ENCODE results near the gene ADA.

ADA gene

GRCh38 chr20:44581515-44581914 lies 70.0 kb downstream of the ADA start:
- Histone ChIP-seq H3K9me3 (ENCODE audit: control insufficient read depth, insufficient read depth, low read length) (no peaks in the 10 kb centered on the region), H3K36me3 (ENCODE audit: control insufficient read depth, insufficient read depth, low read length) (no peaks in the 10 kb centered on the region), H3K27ac (ENCODE audit: low read length) (no peak overlapping the region), H3K4me3 (ENCODE audit: low read length) (no peak overlapping the region), H3K27me3 (ENCODE audit: control insufficient read depth, insufficient read depth, low read length) (no peaks in the 10 kb centered on the region), H3K4me1 (ENCODE audit: control insufficient read depth, insufficient read depth, low read length) (peaks cover 5% of the 10 kb centered on the region; the same call in 1 of the 2 replicates)
- no CpG with 5 or more reads among the region's 1 CpG for WGBS (ENCODE audit: insufficient coverage, insufficient read length)
- no peak for DNase-seq (ENCODE audit: low read depth, low spot score)

GRCh38 chr20:44580581-44581268 lies 70.8 kb downstream of the ADA start:
- WGBS (ENCODE audit: insufficient coverage, insufficient read length): no CpG with 5 or more reads among the region's 9 CpGs
- no peak overlapping the region for H3K4me3 ChIP-seq (ENCODE audit: low read length)
- H3K27ac ChIP-seq (ENCODE audit: low read length): no peak overlapping the region

GRCh38 chr20:44579313-44580081 lies 72.0 kb downstream of the ADA start:
- Histone ChIP-seq H3K27ac (ENCODE audit: low read length) (no peak overlapping the region), H3K4me3 (ENCODE audit: low read length) (no peak overlapping the region), H3K4me1 (ENCODE audit: control insufficient read depth, insufficient read depth, low read length) (no peaks in the 10 kb centered on the region), H3K36me3 (ENCODE audit: control insufficient read depth, insufficient read depth, low read length) (no peaks in the 10 kb centered on the region), H3K27me3 (ENCODE audit: control insufficient read depth, insufficient read depth, low read length) (no peaks in the 10 kb centered on the region), H3K9me3 (ENCODE audit: control insufficient read depth, insufficient read depth, low read length) (no peaks in the 10 kb centered on the region)
- no CpG with 5 or more reads among the region's 8 CpGs for WGBS (ENCODE audit: insufficient coverage, insufficient read length)
- no peak for DNase-seq (ENCODE audit: low read depth, low spot score)

More at GRCh38 chr20:44580581-44581268, 70.8 kb downstream of the ADA start:
- Histone ChIP-seq H3K27me3 (ENCODE audit: control insufficient read depth, insufficient read depth, low read length) (no peaks in the 10 kb centered on the region), H3K36me3 (ENCODE audit: control insufficient read depth, insufficient read depth, low read length) (no peaks in the 10 kb centered on the region), H3K9me3 (ENCODE audit: control insufficient read depth, insufficient read depth, low read length) (no peaks in the 10 kb centered on the region), H3K4me1 (ENCODE audit: control insufficient read depth, insufficient read depth, low read length) (peaks cover 5% of the 10 kb centered on the region; the same call in 1 of the 2 replicates)
- no peak for DNase-seq (ENCODE audit: low read depth, low spot score)

GRCh38 chr20:44576297-44576696 lies 75.2 kb downstream of the ADA start:
- Histone ChIP-seq H3K27ac (ENCODE audit: low read length) (no peak overlapping the region), H3K27me3 (ENCODE audit: control insufficient read depth, insufficient read depth, low read length) (no peaks in the 10 kb centered on the region), H3K4me1 (ENCODE audit: control insufficient read depth, insufficient read depth, low read length) (no peaks in the 10 kb centered on the region), H3K9me3 (ENCODE audit: control insufficient read depth, insufficient read depth, low read length) (no peaks in the 10 kb centered on the region), H3K36me3 (ENCODE audit: control insufficient read depth, insufficient read depth, low read length) (no peaks in the 10 kb centered on the region), H3K4me3 (ENCODE audit: low read length) (no peak overlapping the region)
- no peak for DNase-seq (ENCODE audit: low read depth, low spot score)
- no CpG with 5 or more reads among the region's 3 CpGs for WGBS (ENCODE audit: insufficient coverage, insufficient read length)

GRCh38 chr20:44574372-44574771 lies 77.1 kb downstream of the ADA start:
- Histone ChIP-seq H3K9me3 (ENCODE audit: control insufficient read depth, insufficient read depth, low read length) (no peaks in the 10 kb centered on the region), H3K4me1 (ENCODE audit: control insufficient read depth, insufficient read depth, low read length) (no peaks in the 10 kb centered on the region), H3K36me3 (ENCODE audit: control insufficient read depth, insufficient read depth, low read length) (no peaks in the 10 kb centered on the region), H3K27me3 (ENCODE audit: control insufficient read depth, insufficient read depth, low read length) (no peaks in the 10 kb centered on the region), H3K4me3 (ENCODE audit: low read length) (no peak overlapping the region), H3K27ac (ENCODE audit: low read length) (no peak overlapping the region)
- no peak for DNase-seq (ENCODE audit: low read depth, low spot score)
- no CpG with 5 or more reads among the region's 4 CpGs for WGBS (ENCODE audit: insufficient coverage, insufficient read length)

GRCh38 chr20:44573501-44573869 lies 78.0 kb downstream of the ADA start:
- no peaks in the 10 kb centered on the region for H3K9me3 ChIP-seq (ENCODE audit: control insufficient read depth, insufficient read depth, low read length)
- H3K27me3 ChIP-seq (ENCODE audit: control insufficient read depth, insufficient read depth, low read length): no peaks in the 10 kb centered on the region
- no CpG with 5 or more reads among the region's 2 CpGs for WGBS (ENCODE audit: insufficient coverage, insufficient read length)
- no peaks in the 10 kb centered on the region for H3K36me3 ChIP-seq (ENCODE audit: control insufficient read depth, insufficient read depth, low read length)
- DNase-seq (ENCODE audit: low read depth, low spot score): no peak
- no peaks in the 10 kb centered on the region for H3K4me1 ChIP-seq (ENCODE audit: control insufficient read depth, insufficient read depth, low read length)
- no peak overlapping the region for H3K4me3 ChIP-seq (ENCODE audit: low read length)
- no peak overlapping the region for H3K27ac ChIP-seq (ENCODE audit: low read length)

GRCh38 chr20:44572551-44573500 lies 78.7 kb downstream of the ADA start:
- Histone ChIP-seq H3K27me3 (ENCODE audit: control insufficient read depth, insufficient read depth, low read length) (no peaks in the 10 kb centered on the region), H3K27ac (ENCODE audit: low read length) (no peak overlapping the region), H3K36me3 (ENCODE audit: control insufficient read depth, insufficient read depth, low read length) (no peaks in the 10 kb centered on the region), H3K4me3 (ENCODE audit: low read length) (no peak overlapping the region), H3K9me3 (ENCODE audit: control insufficient read depth, insufficient read depth, low read length) (no peaks in the 10 kb centered on the region), H3K4me1 (ENCODE audit: control insufficient read depth, insufficient read depth, low read length) (no peaks in the 10 kb centered on the region)
- no peak for DNase-seq (ENCODE audit: low read depth, low spot score)
- WGBS (ENCODE audit: insufficient coverage, insufficient read length): no CpG with 5 or more reads among the region's 6 CpGs

GRCh38 chr20:44571362-44571988 lies 80.0 kb downstream of the ADA start:
- DNase-seq (ENCODE audit: low read depth, low spot score): no peak
- Histone ChIP-seq H3K27ac (ENCODE audit: low read length) (no peak overlapping the region), H3K9me3 (ENCODE audit: control insufficient read depth, insufficient read depth, low read length) (no peaks in the 10 kb centered on the region), H3K4me3 (ENCODE audit: low read length) (no peak overlapping the region), H3K27me3 (ENCODE audit: control insufficient read depth, insufficient read depth, low read length) (no peaks in the 10 kb centered on the region), H3K36me3 (ENCODE audit: control insufficient read depth, insufficient read depth, low read length) (no peaks in the 10 kb centered on the region), H3K4me1 (ENCODE audit: control insufficient read depth, insufficient read depth, low read length) (no peaks in the 10 kb centered on the region)
- no CpG with 5 or more reads among the region's 6 CpGs for WGBS (ENCODE audit: insufficient coverage, insufficient read length)

- no CpG with 5 or more reads among the region's 1 CpG for WGBS (ENCODE audit: insufficient coverage, insufficient read length)
- no peaks in the 10 kb centered on the region for H3K9me3 ChIP-seq (ENCODE audit: control insufficient read depth, insufficient read depth, low read length)
- H3K4me3 ChIP-seq (ENCODE audit: low read length): no peak overlapping the region
- H3K27ac ChIP-seq (ENCODE audit: low read length): no peak overlapping the region
- no peak for DNase-seq (ENCODE audit: low read depth, low spot score)
- H3K4me1 ChIP-seq (ENCODE audit: control insufficient read depth, insufficient read depth, low read length): no peaks in the 10 kb centered on the region
- no peaks in the 10 kb centered on the region for H3K27me3 ChIP-seq (ENCODE audit: control insufficient read depth, insufficient read depth, low read length)
- no peaks in the 10 kb centered on the region for H3K36me3 ChIP-seq (ENCODE audit: control insufficient read depth, insufficient read depth, low read length)
Measured at GRCh38 chr20:44570367-44570766, 81.1 kb downstream of the ADA start.

Data from iPS DF 6.9 (cell line).